DMS153 (cell line): ENCODE data around the gene OSBPL2.

Source experiments
- DNase-seq: peaks from one replicate; lab custom pipeline; 2025; lab: John Stamatoyannopoulos, UW

Gene OSBPL2

GRCh38 chr20:62235777-62236157, 2.6 kb upstream of the OSBPL2 start:
- DNase-seq, result no peak

DNA sequence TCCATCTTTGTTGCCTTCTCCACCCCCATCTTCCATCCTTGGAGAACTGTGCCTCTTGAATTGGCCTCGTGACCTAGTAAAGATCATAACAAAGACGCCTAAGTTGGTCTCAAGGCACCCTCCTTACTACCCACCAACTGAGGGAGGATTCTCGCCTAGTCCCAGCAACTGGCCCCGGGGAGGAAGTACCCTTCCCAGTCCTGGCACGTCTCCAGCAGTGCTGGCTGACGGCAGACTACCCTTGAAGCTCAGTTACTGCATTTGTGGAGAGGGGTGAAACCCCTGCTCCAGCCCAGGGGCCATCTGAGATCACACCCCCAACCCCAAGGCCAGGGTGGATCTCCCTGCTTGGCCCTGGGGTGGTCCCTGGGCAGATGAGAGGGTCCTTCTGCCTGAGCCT, 2.1 kb upstream of the OSBPL2 start:
- no peak for DNase-seq

GRCh38 chr20:62236766-62237513, 1.4 kb upstream of the OSBPL2 start:
- DNase-seq, result peak; percentile 9

DNA sequence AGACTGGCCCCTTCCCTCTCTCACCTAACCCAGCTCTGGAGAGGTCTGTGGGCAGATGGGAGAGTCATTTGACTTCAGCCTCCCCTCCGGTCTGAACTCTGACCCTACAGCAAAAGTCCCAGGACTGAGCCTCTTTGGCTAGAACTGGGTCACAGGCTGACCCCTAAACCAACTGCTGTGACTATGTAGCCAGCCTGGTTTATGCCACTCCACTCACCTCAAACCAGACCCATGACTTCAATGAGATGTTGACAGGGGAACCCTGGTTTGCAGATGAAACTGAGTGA, 864 bp upstream of the OSBPL2 start:
- no peak for DNase-seq

DNA sequence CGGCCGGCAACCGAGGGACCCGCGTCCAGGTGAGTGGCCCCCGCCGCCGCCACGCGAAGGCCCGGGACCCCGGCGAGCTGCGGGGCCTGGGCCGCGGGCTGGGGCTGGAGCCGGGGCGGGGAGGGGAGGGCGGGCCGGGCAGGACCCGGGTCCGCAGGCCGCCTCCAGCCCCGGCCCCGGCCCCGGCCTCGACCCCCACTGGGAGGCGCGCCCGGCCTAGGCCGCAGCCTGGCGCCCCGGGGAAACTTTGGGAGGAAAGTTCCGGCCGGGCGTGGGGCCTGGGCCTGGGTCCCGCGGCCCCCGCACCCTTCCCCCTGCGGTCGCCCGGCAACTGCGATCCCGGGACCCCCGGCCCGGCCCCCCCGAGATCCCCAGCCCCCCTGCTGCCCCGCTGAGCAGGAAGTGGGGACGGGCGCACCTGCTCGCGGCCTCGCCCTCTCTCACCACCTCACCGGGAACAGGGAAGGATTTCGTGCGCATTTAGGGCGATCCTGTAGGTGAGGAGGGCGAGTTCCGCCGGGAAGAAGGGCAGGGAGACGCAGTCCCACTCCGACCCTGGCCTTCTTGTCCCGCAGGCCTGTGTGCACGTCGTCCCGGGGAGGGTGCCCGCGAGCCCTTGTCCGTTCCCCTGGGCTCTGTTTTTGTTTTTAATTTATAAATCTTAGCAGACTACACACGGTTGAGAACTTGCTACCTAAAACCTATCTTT, 402 bp downstream of the OSBPL2 start:
- no peak for DNase-seq

DNA sequence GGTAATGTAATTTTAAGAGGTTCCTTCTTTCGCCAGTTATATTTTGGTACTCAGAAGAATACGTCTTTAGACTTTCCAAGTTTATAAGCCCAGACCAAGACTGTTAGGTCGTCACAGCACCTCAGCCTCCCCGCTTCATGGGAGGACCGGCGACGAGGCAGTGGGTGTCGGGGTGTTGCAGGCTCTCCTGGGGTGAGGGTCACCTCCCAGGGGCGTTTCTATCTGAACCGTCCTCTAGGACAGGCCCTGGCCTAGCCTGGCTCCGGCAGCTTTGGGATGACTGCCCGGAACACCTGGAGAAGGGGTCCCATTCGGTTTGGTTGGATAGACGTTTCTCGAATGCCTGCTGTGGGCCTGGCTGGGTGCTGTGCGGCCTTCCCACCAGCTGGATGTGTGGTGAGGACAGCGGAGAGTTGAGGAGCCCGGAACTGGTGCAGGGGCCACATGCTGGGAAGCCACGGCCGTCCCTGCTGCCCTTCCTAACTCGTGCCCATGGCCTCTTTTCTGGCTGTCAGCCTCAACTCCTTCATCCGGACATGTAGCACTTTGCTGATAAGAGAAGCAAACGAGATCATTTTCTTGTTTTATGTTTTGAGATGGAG, 1.1 kb downstream of the OSBPL2 start:
- no peak for DNase-seq

DNA sequence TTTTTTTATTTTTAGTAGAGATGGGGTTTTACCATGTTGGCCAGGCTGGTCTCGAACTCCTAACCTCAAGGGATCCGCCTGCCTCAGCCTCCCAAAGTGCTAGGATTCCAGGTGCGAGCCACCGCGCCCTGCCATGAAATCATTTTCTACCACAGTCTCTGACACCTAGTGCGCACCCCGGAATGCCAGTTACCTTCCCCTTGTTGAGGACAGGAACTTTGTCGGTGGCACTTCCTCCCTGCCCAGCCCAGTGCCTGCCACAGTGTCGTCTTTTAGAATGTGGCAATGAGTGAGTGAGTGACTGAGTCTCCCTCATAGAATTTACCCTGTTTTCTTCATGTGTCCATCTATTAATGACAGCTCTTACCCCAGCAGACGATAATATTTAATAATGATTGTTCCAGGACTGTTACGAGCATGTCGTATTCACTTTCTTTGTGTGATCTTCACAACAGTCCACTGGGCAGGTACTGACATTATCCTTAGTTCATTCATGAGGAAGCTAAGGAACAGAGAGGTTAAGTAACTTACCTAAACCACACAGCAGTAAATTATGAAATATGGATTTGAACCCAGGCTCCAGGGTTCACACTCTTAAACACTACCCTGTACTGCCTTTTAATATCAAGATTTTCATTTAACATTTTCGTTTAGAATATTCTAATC, 1.8 kb downstream of the OSBPL2 start:
- no peak for DNase-seq

DNA sequence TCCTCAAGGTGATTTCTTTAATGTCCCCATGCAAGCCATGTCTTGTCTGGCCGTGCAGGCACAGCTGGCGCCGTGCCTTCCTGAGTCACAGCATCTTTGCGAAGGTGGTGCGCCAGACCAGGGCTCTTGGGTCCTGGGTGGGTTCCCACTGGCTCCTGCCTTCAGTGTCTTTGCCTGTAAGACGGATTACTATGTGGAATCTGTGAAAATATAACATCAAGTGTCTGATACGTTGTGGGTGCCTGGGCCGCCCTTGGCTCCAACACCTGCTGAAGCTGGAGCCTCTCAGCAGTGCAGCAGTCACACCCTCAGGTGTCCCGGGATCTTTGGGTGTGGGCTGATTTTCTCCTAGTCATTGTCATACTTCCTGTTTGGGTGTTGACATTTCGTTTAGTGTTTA, 3.2 kb downstream of the OSBPL2 start:
- no peak for DNase-seq

- DNase-seq, result no peak
Observed at GRCh38 chr20:62242176-62242575, 3.9 kb downstream of the OSBPL2 start.

DNA sequence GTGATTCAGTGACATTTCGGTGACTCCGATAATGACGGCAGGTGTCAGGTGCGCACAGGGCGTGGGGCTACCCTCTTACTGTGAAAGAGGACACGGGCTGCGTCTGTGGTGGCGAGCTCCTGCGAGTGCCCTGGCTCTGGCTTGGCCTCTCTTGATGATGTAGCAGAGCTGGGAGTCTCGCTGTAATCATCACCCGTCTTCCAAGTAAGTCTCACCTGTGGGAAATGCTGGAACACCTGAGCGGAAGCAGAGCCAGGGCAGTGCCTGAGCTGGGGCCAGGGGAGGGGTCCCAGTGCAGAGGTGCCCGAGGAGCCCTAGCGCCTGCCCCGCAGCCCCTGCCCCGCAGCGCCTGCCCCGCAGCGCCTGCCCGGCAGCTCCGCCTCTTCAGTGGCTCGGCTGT, 4.8 kb downstream of the OSBPL2 start:
- no peak for DNase-seq

- DNase-seq, result no peak
Observed at GRCh38 chr20:62243906-62244515, 5.7 kb downstream of the OSBPL2 start.

DNA sequence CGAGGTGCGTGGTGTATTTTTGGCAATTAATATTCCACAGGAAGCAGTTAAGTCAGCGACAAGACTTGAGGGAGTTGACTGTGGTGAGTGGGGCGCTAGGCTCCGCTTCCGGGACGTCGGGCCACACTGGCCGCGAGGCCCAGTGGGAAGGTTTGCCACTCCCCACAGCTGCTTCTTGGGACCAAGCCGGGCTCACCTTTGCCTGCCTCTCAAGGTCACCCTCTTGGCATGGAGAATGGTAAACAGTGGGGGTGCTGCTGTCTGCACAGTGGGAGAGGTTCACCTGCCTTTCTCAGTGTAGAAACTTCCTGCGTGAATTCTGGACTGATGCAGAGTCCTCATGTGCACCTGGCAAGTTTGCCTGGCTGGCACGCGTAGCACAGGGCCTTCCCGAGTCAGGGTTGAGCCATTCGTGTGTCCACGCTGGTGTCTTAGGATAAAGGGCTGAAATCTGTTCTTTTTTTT, 6.4 kb downstream of the OSBPL2 start:
- DNase-seq, result no peak

GRCh38 chr20:62245911-62246280, 7.6 kb downstream of the OSBPL2 start:
- DNase-seq, result no peak

- no peak for DNase-seq
Observed at GRCh38 chr20:62246431-62246830, 8.1 kb downstream of the OSBPL2 start.

DNA sequence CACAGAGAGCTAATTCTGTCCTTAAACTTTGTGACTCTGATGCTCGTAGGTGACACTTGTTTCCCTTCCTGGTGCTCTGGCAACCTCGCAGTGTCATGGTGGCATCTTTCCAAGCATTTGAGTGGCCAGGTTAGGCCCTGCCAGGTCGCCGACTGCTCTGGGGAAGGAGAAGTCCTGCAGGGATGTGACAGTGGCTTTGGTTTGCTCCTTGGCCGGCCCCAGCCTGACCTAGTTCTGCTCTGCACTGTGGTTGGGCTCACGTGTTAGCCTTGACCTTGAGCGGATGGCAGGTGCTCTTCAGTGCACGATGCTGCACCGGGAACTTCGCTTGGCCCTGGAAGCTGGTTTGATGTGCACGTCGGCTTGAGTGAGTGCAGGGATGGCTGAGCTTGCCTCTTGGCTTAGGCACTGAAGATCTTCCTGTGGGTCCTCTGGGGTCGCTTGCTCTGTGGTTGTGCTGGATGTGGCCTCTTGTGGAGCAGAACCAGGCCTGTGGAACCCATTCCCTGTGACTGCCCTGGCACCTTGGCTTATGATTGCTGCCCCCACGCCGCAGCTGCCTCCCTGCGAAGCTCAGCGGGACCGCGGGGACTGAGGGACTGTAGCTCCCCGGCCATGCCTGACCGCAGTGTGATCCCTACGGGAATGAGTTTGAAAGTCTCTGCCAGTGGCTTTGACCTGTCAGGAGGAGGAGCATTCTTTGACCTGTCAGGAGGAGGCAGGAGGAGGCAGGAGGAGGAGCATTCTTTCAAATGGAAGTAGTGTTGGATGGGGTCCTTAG, 8.7 kb downstream of the OSBPL2 start:
- no peak for DNase-seq

DNA sequence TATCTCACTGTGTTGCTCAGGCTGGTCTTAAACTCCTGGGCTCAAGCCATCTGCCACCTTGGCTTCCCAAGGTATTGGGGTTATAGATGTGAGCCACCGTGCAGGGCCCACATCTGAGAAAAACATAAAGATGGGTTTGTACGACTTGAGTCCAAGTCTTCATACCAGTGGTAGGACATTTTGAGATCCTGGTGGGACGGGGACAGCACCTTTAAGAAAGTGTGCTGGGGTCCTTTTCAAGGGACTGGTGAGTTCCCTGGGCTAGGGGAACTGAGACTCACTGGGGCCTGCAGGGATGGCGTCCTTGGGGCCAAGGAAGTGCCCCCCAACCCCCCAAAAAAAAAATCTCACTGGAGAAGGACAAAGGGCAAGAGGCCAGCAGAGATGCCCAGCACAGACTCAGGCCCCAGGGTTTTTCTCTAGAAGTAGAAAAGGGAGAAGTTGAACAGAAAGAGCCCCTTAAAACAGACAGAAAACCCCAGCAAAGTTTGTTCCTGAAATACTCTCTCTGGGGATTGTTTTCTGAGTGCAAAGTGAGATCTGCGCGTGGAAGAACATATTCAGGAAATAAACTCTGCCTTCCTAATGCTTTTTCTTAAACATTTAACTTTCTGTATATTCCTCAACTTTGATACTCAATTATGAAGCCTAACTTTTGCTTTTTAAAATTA, 10.7 kb downstream of the OSBPL2 start:
- no peak for DNase-seq

GRCh38 chr20:62252342-62252966, 14.1 kb downstream of the OSBPL2 start:
- DNase-seq, result no peak

DNA sequence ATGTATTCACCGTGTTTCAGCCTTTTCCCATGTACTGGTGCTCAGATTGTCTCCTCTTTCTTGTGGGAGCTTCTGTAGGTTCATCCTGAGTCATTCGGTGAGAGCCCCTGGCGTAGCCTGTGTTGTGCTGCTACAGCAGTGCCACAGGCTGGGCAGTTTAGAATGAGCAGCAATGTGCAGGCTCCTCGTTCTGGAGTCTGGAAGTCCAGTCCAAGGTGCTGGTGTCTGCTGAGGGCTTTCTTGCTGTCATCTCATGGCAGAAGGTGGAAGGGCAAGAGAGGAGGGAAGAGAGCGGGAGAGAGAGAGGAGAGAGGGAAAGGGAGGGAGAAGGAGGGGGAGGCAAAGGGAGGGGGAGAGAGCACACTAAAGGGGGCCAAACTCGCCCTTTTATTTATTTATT, 15.1 kb downstream of the OSBPL2 start:
- DNase-seq, result no peak

DNA sequence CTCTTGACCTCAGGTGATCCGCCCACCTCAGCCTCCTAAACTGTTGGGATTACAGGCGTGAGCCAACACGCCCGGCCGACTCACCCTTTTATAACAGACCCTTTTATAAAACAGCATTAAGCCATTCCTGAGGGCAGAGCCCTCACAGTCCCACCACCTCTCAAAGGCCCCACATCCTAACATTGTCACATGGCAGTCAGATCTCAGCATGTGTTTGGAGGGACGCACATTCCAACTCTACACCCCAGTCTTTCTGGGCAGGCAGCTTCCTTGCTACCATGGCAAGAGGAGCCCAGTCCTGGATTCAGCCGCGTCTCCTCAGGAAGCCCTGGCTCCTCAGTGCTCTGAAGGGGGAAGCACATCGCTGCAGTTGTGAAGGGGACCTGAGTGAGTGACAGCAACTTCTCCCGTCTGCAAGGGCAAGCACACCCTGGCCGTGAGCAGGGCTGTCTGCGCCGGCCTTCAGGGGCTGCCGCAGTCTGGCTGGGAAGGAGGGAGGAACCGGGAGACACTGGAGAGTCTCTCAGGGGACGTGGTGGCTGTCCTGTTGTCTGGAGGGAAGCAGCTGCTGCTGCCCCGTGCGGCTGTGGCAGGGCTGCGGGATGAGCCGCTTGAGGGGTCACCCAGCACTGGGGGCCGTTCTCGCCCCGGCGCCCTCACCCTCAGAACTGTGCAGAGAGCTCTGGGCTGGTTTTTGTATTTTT, 15.9 kb downstream of the OSBPL2 start:
- no peak for DNase-seq

DNA sequence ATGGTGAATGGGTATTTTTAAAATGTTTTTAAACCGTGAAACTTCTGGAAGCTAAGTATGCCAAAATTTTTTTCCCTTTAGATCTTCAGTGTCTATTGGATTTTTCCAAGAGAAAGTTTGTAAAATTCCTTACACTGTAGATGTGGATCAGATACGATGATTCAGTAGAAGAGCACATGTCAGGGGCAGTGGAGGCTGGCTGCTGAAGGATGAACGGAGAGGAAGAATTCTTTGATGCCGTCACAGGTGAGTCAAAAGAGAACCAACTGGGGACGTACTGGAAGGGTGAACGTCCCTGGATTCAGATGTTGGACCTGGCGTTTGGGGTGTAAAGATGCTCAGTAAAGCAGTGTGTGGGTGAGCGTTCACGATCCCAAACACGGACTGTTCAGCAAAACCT, 17.7 kb downstream of the OSBPL2 start:
- DNase-seq, result no peak
